Esophagus squamous epithelium (tissue), 5 donors: Measurements from ENCODE around the gene MEF2D. TPM values are rescaled to one million over a fixed set of nuclear protein-coding genes. Genes with fewer than 3 reads are reported as not detected.

ENCODE experiments used
- DNase-seq: peaks from one replicate; lab custom pipeline; 2025; lab: John Stamatoyannopoulos, UW
- H3K27ac ChIP-seq, 4 donors: fragments of 200-600 bp; sonication (generic); one replicate each; pipeline ENCODE4 v1.5.1; 2016 to 2019; ENCODE audit warnings: mild to moderate bottlenecking in 1 of 4
- H3K27me3 ChIP-seq, 4 donors: fragments of 200-600 bp; sonication (generic); 1 replicate in 3 of 4; 2 replicates in 1 of 4; pipeline versions ENCODE4 v1.5.1 to v1.6.0; 2017 to 2021; ENCODE audit warnings: antibody characterized with exemption in 1 of 4
- H3K36me3 ChIP-seq, 3 donors: fragments of 200-600 bp; sonication (generic); one replicate each; pipeline ENCODE4 v1.5.1; 2016 to 2019
- H3K4me1 ChIP-seq, 3 donors: fragments of 200-600 bp; sonication (generic); one replicate each; pipeline ENCODE4 v1.5.1; 2017 to 2019
- H3K4me3 ChIP-seq, 4 donors: fragments of 200-600 bp; sonication (generic); 1 replicate in 3 of 4; 2 replicates in 1 of 4; pipeline ENCODE4 v1.5.1; 2016 to 2019; ENCODE audit warnings: mild to moderate bottlenecking in 2 of 4, moderate library complexity in 1 of 4
- H3K9me3 ChIP-seq, 3 donors: fragments of 200-600 bp; sonication (generic); one replicate each; pipeline ENCODE4 v1.5.1; 2016 to 2019
- POLR2A ChIP-seq, 4 donors: fragments of 450-650 bp; IDR thresholded peaks; one replicate each; pipeline ENCODE4 v1.6.1; 2017; ENCODE audit warnings: antibody characterized with exemption in 4 of 4, mild to moderate bottlenecking in 4 of 4, moderate library complexity in 3 of 4
- WGBS, 2 donors: methylation state at CpG; one replicate each; pipeline ENCODE4 v1.1.5; 2018; 5-methylcytosine and 5-hydroxymethylcytosine counted together
- intact Hi-C: fragments of 100-400 bp; cut with DNase I; formaldehyde crosslinking; loops from one replicate; pipeline ENCODE4 v1.15.0; 2022
- total RNA-seq, 4 donors: library from RNA; depleted of rRNA; stranded (reverse); fragments of >200 nt; gene quantifications; one replicate each; pipeline ENCODE4 v1.1.0, GENCODE V29; 2016
- TF ChIP-seq, protein P1 (sequence below), 6 experiments: fragments of 450-650 bp in 4 of 6; fragments of 200-600 bp in 2 of 6; sonication (generic) in 2 of 6; IDR thresholded peaks; one replicate each; pipeline ENCODE4 v1.5.1; 2016 to 2019; ENCODE audit warnings: antibody characterized with exemption in 6 of 6, mild to moderate bottlenecking in 4 of 6, moderate library complexity in 4 of 6
- donor health status: DM: yes; HTN: yes; CAD: no.

Gene MEF2D
- total RNA-seq, 4 donors from 2014 or later, result 9.1 to 30.1 (median 12.1) TPM

DNA sequence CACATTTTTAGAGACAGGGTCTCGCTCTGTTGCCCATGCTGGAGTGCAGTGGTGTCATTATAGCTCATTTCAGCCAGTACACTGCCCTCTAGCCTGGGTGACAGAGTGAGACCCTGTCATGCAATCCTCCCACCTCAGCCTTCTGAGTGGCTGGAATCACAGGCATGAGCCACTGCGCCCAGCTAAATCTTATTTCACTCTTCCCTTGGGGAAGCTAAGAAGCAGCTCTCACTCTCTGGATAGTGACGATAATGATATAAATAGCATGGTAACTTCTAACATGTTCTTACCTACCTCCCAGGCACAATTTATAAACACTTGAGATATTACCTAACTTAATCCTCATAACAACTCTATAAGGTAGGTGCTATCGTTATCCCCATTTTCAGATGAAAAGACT, 46.9 kb upstream of the MEF2D start:
- TF ChIP-seq, protein P1, sequence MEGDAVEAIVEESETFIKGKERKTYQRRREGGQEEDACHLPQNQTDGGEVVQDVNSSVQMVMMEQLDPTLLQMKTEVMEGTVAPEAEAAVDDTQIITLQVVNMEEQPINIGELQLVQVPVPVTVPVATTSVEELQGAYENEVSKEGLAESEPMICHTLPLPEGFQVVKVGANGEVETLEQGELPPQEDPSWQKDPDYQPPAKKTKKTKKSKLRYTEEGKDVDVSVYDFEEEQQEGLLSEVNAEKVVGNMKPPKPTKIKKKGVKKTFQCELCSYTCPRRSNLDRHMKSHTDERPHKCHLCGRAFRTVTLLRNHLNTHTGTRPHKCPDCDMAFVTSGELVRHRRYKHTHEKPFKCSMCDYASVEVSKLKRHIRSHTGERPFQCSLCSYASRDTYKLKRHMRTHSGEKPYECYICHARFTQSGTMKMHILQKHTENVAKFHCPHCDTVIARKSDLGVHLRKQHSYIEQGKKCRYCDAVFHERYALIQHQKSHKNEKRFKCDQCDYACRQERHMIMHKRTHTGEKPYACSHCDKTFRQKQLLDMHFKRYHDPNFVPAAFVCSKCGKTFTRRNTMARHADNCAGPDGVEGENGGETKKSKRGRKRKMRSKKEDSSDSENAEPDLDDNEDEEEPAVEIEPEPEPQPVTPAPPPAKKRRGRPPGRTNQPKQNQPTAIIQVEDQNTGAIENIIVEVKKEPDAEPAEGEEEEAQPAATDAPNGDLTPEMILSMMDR (IDR thresholded peaks at IDR 0.05), result no peak
- no peak for TF ChIP-seq POLR2A (IDR thresholded peaks at IDR 0.05)

DNA sequence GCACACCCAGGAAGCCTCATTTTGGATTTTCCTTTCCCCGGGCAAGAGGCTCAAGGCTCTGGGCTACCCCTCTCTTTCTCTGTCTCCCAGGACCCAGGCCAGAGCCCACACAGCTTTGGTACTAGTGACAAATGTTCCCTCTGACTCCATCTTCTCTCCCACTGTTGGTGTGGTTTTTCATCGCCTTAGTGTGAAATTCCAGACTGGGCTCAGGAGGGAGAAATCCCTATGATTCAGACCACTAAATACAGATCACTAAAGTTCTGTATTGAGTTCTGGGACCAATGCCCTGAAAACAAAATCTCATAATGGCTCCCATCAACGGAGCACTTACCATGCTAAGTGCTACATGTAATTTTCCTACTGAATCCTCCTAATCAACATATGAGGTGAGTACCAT, 45.7 kb upstream of the MEF2D start:
- no peak overlapping the region for H3K27ac ChIP-seq
- H3K9me3 ChIP-seq, result no peaks in the 10 kb centered on the region
- no peak for DNase-seq
- intact Hi-C loops, result no loop called here
- no peaks in the 10 kb centered on the region for H3K27me3 ChIP-seq
- 96% methylated on average over 3 of the region's 3 CpGs for WGBS, 2 donors
- no peak overlapping the region for H3K4me3 ChIP-seq
- H3K4me1 ChIP-seq, result no peaks in the 10 kb centered on the region
- TF ChIP-seq POLR2A (IDR thresholded peaks at IDR 0.05), result no peak
- TF ChIP-seq, protein P1 (IDR thresholded peaks at IDR 0.05), result no peak
- H3K36me3 ChIP-seq, result no peaks in the 10 kb centered on the region

More for the DNA sequence above, 46.9 kb upstream of the MEF2D start:
- no peak overlapping the region for H3K4me3 ChIP-seq
- 93 to 97% methylated on average over 3 to 4 of the region's 4 CpGs for WGBS, 2 donors
- DNase-seq, result no peak
- no peaks in the 10 kb centered on the region for H3K27me3 ChIP-seq
- H3K36me3 ChIP-seq, result no peaks in the 10 kb centered on the region
- H3K4me1 ChIP-seq, result no peaks in the 10 kb centered on the region
- H3K27ac ChIP-seq, result no peak overlapping the region
- no peaks in the 10 kb centered on the region for H3K9me3 ChIP-seq
- intact Hi-C loops, result no loop called here

DNA sequence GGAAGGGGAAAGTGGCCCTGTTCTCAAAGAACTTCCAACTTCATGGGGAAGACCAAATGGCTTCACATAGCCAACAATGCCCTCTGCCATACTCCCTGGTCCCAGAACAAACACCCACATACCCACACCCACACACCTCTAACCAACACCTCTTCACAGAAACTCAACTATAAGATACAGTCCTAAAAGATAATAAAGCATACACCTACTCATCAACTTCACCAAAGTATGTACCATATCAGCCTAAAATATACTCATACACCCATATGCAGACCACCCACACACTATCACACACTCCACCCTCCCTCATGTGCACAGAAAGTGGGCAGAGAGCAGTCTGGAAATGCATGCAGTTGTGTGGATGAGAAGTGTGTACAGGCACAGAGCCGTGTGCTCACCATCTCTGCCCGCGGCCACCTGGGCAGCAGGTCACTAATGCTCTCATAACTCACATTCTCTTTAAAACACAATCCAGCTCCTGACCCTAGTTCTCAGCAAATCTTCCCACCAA, 44.1 kb upstream of the MEF2D start:
- Histone ChIP-seq H3K36me3 (peaks cover 0 to 6% (median 0%) of the 10 kb centered on the region in 3 donors), H3K4me3 (no peak overlapping the region), H3K9me3 (no peaks in the 10 kb centered on the region), H3K4me1 (no peaks in the 10 kb centered on the region), H3K27me3 (no peaks in the 10 kb centered on the region), H3K27ac (no peak overlapping the region)
- no peak for TF ChIP-seq POLR2A (IDR thresholded peaks at IDR 0.05)
- TF ChIP-seq, protein P1 (IDR thresholded peaks at IDR 0.05), result no peak
- intact Hi-C loops, result no loop called here
- WGBS, 2 donors, result 97 to 98% methylated on average over 3 of the region's 3 CpGs
- DNase-seq, result no peak

DNA sequence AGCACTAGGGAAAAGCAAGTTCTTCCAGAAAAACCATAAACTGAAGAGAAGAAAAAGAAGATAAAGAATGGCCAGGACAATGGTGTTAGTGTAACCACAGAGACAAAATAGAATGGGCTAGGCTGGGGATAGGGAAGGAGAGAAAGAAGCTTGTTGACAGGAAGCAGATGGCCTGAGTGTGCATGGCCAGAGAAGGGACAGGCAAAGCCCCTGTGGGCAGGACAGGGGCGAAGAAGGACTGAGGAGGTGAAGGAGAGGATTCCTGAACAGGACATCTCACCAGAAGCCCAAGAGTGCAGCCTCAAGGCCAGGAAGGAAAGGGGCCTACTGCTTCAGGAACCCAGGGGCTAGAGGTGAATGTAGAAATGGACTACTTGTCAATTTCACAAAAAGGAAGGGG, 42.5 kb upstream of the MEF2D start:
- TF ChIP-seq, protein P1 (IDR thresholded peaks at IDR 0.05), result no peak
- TF ChIP-seq POLR2A (IDR thresholded peaks at IDR 0.05), result no peak
- no peak for DNase-seq
- H3K4me1 ChIP-seq, result no peaks in the 10 kb centered on the region
- intact Hi-C loops, result no loop called here
- no peak overlapping the region for H3K27ac ChIP-seq
- no peak overlapping the region for H3K4me3 ChIP-seq
- no peaks in the 10 kb centered on the region for H3K9me3 ChIP-seq
- H3K27me3 ChIP-seq, result no peaks in the 10 kb centered on the region
- WGBS, 2 donors, result 77 to 92% methylated on average over 1 of the region's 1 CpG
- H3K36me3 ChIP-seq, result peaks cover 0 to 6% (median 0%) of the 10 kb centered on the region in 3 donors

DNA sequence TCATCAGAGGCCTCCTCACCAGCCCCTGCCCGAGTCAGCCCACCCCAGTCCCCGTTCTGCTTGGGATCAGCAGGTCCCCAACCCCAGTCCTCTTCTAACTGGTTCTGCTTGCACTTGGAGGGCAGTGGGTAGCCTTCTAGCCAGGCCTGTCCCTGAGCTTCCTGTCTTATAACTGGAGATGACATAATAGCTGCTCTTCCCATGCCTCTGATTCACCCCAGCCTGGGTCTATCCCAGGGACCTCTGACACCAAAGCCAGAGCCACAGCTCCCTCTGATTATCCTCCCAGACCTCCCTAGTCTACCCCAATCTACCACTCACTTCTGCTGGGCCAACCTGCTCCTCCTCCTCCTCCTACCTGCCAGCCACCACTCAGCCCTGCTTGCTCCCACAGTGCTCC, 40.4 kb upstream of the MEF2D start:
- Histone ChIP-seq H3K36me3 (peaks cover 0 to 17% (median 0%) of the 10 kb centered on the region in 3 donors), H3K4me3 (no peak overlapping the region), H3K4me1 (no peaks in the 10 kb centered on the region), H3K9me3 (no peaks in the 10 kb centered on the region), H3K27me3 (no peaks in the 10 kb centered on the region), H3K27ac (no peak overlapping the region)
- TF ChIP-seq, protein P1 (IDR thresholded peaks at IDR 0.05), result no peak
- TF ChIP-seq POLR2A (IDR thresholded peaks at IDR 0.05), result no peak
- 80 to 86% methylated on average over 1 to 2 of the region's 2 CpGs for WGBS, 2 donors
- intact Hi-C loops, result no loop called here
- no peak for DNase-seq
